T-helper 1 cell treated with Interleukin-12 subunit alpha and Interleukin-12 subunit beta and Interleukin-4 antibody, amounts not matched to agents 30 μg/mL and 1 μg/mL, for 36 hours (primary cell): ENCODE results near the gene MAP3K21.

ENCODE experiments used
- H3K27ac Mint-ChIP-seq: one replicate; pipeline ENCODE4 v1.8.0; 2021; ENCODE audit warnings: mild to moderate bottlenecking, mixed read lengths
- H3K27me3 Mint-ChIP-seq: one replicate; pipeline ENCODE4 v1.8.0; 2021; ENCODE audit warnings: low read depth, mixed read lengths
- H3K36me3 Mint-ChIP-seq: one replicate; pipeline ENCODE4 v1.8.0; 2021; ENCODE audit warnings: low read depth, mixed read lengths
- H3K4me1 Mint-ChIP-seq: one replicate; pipeline ENCODE4 v1.8.0; 2021; ENCODE audit warnings: low read depth, mixed read lengths
- H3K4me3 Mint-ChIP-seq: one replicate; pipeline ENCODE4 v1.8.0; 2021; ENCODE audit warnings: mild to moderate bottlenecking, moderate library complexity, mixed read lengths
- H3K9me3 Mint-ChIP-seq: one replicate; pipeline ENCODE4 v1.8.0; 2021; ENCODE audit warnings: mixed read lengths

Gene MAP3K21

GRCh38 chr1:233327651-233328141 is at the start of gene MAP3K21:
Gene MAP3K21 (plus strand): TSS chr1:233327724. CDS start chr1:233328029, 305 bp downstream.
- H3K27ac Mint-ChIP-seq: no peak within 1 kb of the TSS
- no peaks in the 10 kb centered on the region for H3K9me3 Mint-ChIP-seq
- H3K4me3 Mint-ChIP-seq: peak within 1 kb of the TSS; percentile 71
- H3K27me3 Mint-ChIP-seq: peaks cover 46% of the 10 kb centered on the region
- peaks cover 8% of the 10 kb centered on the region for H3K4me1 Mint-ChIP-seq
- H3K36me3 Mint-ChIP-seq: no peaks in the 10 kb centered on the region

GRCh38 chr1:233278631-233279030 is 48.9 kb upstream of the MAP3K21 start:
- Mint-ChIP-seq H3K4me1 (peaks cover 48% of the 10 kb centered on the region), H3K27ac (no peak overlapping the region), H3K27me3 (no peaks in the 10 kb centered on the region), H3K4me3 (no peak overlapping the region), H3K36me3 (peaks cover 31% of the 10 kb centered on the region), H3K9me3 (no peaks in the 10 kb centered on the region)

GRCh38 chr1:233279971-233280370 is 47.6 kb upstream of the MAP3K21 start:
- H3K27me3 Mint-ChIP-seq: no peaks in the 10 kb centered on the region
- H3K4me1 Mint-ChIP-seq: peaks cover 44% of the 10 kb centered on the region
- no peak overlapping the region for H3K4me3 Mint-ChIP-seq
- no peak overlapping the region for H3K27ac Mint-ChIP-seq
- no peaks in the 10 kb centered on the region for H3K9me3 Mint-ChIP-seq
- H3K36me3 Mint-ChIP-seq: peaks cover 32% of the 10 kb centered on the region

DNA sequence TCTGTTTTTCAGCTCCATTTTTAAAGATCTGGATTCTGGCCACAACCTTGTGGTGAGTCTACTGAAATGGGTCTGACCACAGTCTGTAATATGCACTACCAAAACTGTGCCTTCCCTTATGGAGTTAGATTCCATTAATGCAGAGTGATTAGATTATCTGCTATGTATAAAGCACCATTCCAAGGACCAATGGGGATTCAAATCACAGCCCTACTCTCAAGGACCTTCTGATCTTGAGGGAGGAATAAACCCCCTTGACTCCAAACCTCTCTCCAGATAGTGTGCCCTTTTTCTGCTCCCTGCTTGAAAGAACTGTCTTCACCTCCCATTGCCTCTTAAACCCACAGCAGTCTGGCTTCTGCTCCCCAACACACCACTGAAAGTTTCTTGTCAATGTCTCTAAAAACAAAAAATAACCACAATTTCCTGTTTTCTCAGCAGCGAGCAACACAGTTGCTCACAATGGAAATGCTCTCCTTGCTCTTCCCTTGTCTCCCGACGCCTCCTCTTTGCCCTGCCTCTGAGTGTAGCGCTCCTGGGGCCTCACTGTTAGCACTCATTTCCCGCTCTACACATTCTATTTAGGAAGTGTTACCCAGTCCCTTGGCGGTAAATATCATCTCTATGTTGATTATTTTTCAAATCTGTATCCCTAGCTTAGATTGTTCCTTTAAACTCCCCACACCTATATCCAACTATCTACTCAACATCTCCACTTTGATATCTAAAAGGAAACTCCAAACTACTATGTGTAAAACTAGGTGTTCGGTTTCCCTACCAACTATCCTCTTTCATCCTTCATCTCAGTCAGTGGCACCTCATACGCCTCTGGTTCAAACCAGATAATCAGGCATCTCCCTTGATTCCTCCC is 45.6 kb upstream of the MAP3K21 start:
- Mint-ChIP-seq H3K27me3 (no peaks in the 10 kb centered on the region), H3K27ac (peak overlapping the region; percentile 70), H3K4me1 (peaks cover 40% of the 10 kb centered on the region), H3K4me3 (peak overlapping the region; percentile 61), H3K9me3 (no peaks in the 10 kb centered on the region), H3K36me3 (peaks cover 30% of the 10 kb centered on the region)

DNA sequence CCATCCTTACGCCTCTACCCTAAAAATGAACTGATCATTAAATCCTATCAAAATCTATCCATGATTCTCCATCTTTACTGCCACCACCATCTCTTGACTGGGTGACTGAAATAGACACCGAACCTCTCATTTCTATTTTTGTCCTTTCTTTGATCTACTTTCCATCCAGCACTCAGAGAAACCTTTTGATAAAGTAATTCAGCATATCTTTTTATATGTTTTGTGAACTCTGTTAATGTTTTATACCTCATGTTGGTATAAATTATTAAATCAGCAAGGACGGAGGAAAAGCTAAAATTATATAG is 45.0 kb upstream of the MAP3K21 start:
- Mint-ChIP-seq H3K36me3 (peaks cover 29% of the 10 kb centered on the region), H3K4me3 (peak overlapping the region; percentile 61), H3K27me3 (no peaks in the 10 kb centered on the region), H3K9me3 (no peaks in the 10 kb centered on the region), H3K27ac (peak overlapping the region; percentile 70), H3K4me1 (peaks cover 36% of the 10 kb centered on the region)

DNA sequence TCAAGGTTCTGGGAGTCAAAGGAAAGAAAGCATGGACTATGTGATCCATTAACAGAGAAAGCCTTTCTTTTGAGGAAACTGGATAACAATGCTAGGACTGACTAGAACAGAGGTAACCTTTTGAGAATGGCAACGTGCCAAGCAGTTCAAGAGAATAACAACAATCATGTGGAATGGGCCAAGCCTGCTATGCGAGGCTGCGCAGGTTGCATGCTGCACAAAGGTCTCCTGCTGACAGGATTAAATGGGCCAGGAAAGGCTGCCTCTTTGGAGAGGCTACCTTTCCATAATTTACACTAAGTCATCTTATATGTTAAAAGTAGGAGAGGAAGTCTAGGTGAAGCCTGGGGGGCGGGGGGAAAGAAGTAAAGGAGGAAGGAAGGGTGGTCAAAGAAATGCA is 37.8 kb upstream of the MAP3K21 start:
- no peak overlapping the region for H3K27ac Mint-ChIP-seq
- no peaks in the 10 kb centered on the region for H3K9me3 Mint-ChIP-seq
- H3K4me3 Mint-ChIP-seq: no peak overlapping the region
- H3K4me1 Mint-ChIP-seq: peaks cover 27% of the 10 kb centered on the region
- no peaks in the 10 kb centered on the region for H3K27me3 Mint-ChIP-seq
- peaks cover 39% of the 10 kb centered on the region for H3K36me3 Mint-ChIP-seq

- no peak overlapping the region for H3K4me3 Mint-ChIP-seq
- no peaks in the 10 kb centered on the region for H3K9me3 Mint-ChIP-seq
- H3K27ac Mint-ChIP-seq: no peak overlapping the region
- H3K36me3 Mint-ChIP-seq: peaks cover 38% of the 10 kb centered on the region
- peaks cover 28% of the 10 kb centered on the region for H3K4me1 Mint-ChIP-seq
- H3K27me3 Mint-ChIP-seq: no peaks in the 10 kb centered on the region
Observed at GRCh38 chr1:233290396-233291034, 37.0 kb upstream of the MAP3K21 start.

- peak overlapping the region; percentile 97 for H3K4me3 Mint-ChIP-seq
- H3K36me3 Mint-ChIP-seq: peaks cover 18% of the 10 kb centered on the region
- peak overlapping the region; percentile 35 for H3K27ac Mint-ChIP-seq
- H3K4me1 Mint-ChIP-seq: peaks cover 32% of the 10 kb centered on the region
- no peaks in the 10 kb centered on the region for H3K27me3 Mint-ChIP-seq
- no peaks in the 10 kb centered on the region for H3K9me3 Mint-ChIP-seq
Observed at GRCh38 chr1:233293556-233294446, 33.7 kb upstream of the MAP3K21 start.

- peak overlapping the region; percentile 88 for H3K27ac Mint-ChIP-seq
- peak overlapping the region; percentile 97 for H3K4me3 Mint-ChIP-seq
- peaks cover 13% of the 10 kb centered on the region for H3K36me3 Mint-ChIP-seq
- H3K4me1 Mint-ChIP-seq: peaks cover 28% of the 10 kb centered on the region
- no peaks in the 10 kb centered on the region for H3K9me3 Mint-ChIP-seq
- H3K27me3 Mint-ChIP-seq: no peaks in the 10 kb centered on the region
Observed at GRCh38 chr1:233294913-233295236, 32.6 kb upstream of the MAP3K21 start.

GRCh38 chr1:233295237-233295974 is 32.1 kb upstream of the MAP3K21 start, which contains the start of gene PCNX2:
Gene PCNX2 (minus strand): TSS chr1:233295725. CDS start chr1:233295478, 247 bp downstream.
- no peaks in the 10 kb centered on the region for H3K9me3 Mint-ChIP-seq
- peak within 1 kb of the TSS; percentile 97 for H3K4me3 Mint-ChIP-seq
- peaks cover 11% of the 10 kb centered on the region for H3K36me3 Mint-ChIP-seq
- peaks cover 26% of the 10 kb centered on the region for H3K4me1 Mint-ChIP-seq
- H3K27me3 Mint-ChIP-seq: no peaks in the 10 kb centered on the region
- peak within 1 kb of the TSS; percentile 90 for H3K27ac Mint-ChIP-seq

DNA sequence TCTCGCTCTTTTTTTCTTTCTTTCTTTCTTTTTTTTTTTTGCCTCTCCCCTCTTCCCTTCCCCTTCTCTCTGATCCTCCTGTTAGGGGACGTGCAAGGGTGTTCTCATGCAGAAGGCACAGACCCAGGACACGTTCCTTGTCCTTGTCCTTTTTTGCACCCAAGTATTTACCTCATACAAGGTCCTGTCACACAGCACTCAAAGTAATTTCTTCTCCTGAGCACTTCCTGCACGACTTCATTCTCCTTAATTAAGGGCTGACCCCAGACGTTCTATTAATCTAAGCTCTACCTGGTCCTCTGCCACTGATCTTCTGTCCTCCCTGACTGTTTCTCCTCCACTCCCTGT is 31.6 kb upstream of the MAP3K21 start:
- Mint-ChIP-seq H3K27me3 (no peaks in the 10 kb centered on the region), H3K4me1 (peaks cover 26% of the 10 kb centered on the region), H3K4me3 (peak overlapping the region; percentile 97), H3K9me3 (peaks cover under 1% of the 10 kb centered on the region), H3K36me3 (peaks cover 9% of the 10 kb centered on the region), H3K27ac (peak overlapping the region; percentile 90)

DNA sequence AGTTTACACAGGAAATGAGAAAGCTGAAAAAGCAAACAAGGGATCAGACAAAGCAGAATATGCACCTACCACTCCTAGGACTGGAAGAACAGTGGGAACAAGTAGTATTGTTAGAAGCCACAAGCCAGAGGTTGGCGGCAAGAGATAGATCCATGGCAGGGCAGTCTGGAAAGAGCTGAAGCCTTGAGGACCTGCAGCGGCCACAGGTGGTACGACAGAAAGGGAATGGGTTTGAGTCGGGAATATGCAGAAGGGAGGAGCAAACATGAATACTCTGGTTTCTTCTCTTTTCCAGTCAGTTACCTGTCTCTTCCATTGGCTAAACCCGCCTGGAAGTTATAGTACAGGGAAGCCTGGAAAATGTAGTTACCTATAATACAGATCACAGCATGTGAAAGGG is 28.1 kb upstream of the MAP3K21 start:
- H3K4me3 Mint-ChIP-seq: no peak overlapping the region
- H3K36me3 Mint-ChIP-seq: no peaks in the 10 kb centered on the region
- peaks cover 7% of the 10 kb centered on the region for H3K27me3 Mint-ChIP-seq
- H3K4me1 Mint-ChIP-seq: peaks cover 10% of the 10 kb centered on the region
- H3K9me3 Mint-ChIP-seq: peaks cover 7% of the 10 kb centered on the region
- H3K27ac Mint-ChIP-seq: no peak overlapping the region

GRCh38 chr1:233300326-233300725 is 27.2 kb upstream of the MAP3K21 start:
- Mint-ChIP-seq H3K27me3 (peaks cover 9% of the 10 kb centered on the region), H3K4me1 (peaks cover 6% of the 10 kb centered on the region), H3K4me3 (no peak overlapping the region), H3K9me3 (peaks cover 7% of the 10 kb centered on the region), H3K27ac (no peak overlapping the region), H3K36me3 (no peaks in the 10 kb centered on the region)
